Sigmoid colon (tissue), 4 donors: ENCODE measurements around the gene ATG101.

ENCODE experiments used
- EP300 ChIP-seq, 4 donors: sonication (generic); formaldehyde crosslinking; IDR thresholded peaks; one replicate each; pipeline ENCODE4 v1.6.1; 2017; ENCODE audit warnings: antibody characterized with exemption in 4 of 4
- POLR2AphosphoS5 ChIP-seq, 4 donors: sonication (generic); formaldehyde crosslinking; IDR thresholded peaks; one replicate each; pipeline ENCODE4 v1.6.1; 2017; ENCODE audit warnings: antibody characterized with exemption in 4 of 4
- TF ChIP-seq, protein P1 (sequence below), 4 experiments: fragments of 450-650 bp in 3 of 4; fragments of 200-600 bp in 1 of 4; IDR thresholded peaks; one replicate each; pipeline ENCODE4 v1.5.1; 2016 to 2019; ENCODE audit warnings: antibody characterized with exemption in 4 of 4, mild to moderate bottlenecking in 3 of 4, moderate library complexity in 2 of 4

DNA sequence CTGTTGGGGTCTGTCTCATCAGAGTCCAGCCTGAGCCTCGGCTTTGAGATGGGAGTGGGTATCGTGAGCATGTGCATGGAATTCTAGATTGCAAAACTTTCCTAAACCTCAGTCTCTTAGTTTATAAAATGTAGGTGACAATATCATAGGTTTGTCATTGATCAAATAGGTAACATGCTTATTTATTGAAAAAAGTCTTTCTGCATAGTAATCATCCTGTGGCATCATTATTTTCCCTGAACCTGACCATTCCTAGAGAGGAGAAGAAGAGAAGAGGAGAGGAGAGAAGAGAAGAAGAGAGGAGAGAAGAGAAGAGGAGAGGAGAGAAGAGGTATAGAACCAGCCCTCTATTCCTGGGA lies 13.8 kb downstream of the ATG101 start:
- TF ChIP-seq EP300 (IDR thresholded peaks at IDR 0.05) (no peak), POLR2AphosphoS5 (IDR thresholded peaks at IDR 0.05) (no peak)
- TF ChIP-seq, protein P1, sequence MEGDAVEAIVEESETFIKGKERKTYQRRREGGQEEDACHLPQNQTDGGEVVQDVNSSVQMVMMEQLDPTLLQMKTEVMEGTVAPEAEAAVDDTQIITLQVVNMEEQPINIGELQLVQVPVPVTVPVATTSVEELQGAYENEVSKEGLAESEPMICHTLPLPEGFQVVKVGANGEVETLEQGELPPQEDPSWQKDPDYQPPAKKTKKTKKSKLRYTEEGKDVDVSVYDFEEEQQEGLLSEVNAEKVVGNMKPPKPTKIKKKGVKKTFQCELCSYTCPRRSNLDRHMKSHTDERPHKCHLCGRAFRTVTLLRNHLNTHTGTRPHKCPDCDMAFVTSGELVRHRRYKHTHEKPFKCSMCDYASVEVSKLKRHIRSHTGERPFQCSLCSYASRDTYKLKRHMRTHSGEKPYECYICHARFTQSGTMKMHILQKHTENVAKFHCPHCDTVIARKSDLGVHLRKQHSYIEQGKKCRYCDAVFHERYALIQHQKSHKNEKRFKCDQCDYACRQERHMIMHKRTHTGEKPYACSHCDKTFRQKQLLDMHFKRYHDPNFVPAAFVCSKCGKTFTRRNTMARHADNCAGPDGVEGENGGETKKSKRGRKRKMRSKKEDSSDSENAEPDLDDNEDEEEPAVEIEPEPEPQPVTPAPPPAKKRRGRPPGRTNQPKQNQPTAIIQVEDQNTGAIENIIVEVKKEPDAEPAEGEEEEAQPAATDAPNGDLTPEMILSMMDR (IDR thresholded peaks at IDR 0.05): peak in 1 of 4 experiments; percentile 31
